ENCODE results near the gene LDAH.
"Not testable (repeated sequence)": the region's sequence is repeated elsewhere in the genome, so short reads cannot be mapped to it uniquely, and the experiment has no call there.

The LDAH gene

GRCh38 chr2:20829861-20830260, 7.0 kb upstream of the LDAH start:
- H3K4me3 ChIP-seq (ENCODE audit: low read length): no peak overlapping the region
- H3K9ac ChIP-seq (ENCODE audit: low read length): no peak overlapping the region
- no peaks in the 10 kb centered on the region for H3K36me3 ChIP-seq (ENCODE audit: control insufficient read depth, insufficient read depth, low read length)
- no peaks in the 10 kb centered on the region for H3K9me3 ChIP-seq (ENCODE audit: control insufficient read depth, low read length)
- H3K4me1 ChIP-seq (ENCODE audit: control insufficient read depth, insufficient read depth, low read length): no peaks in the 10 kb centered on the region
- H3K27me3 ChIP-seq (ENCODE audit: control insufficient read depth, insufficient read depth, low read length): peaks cover 13% of the 10 kb centered on the region

- Histone ChIP-seq H3K27me3 (ENCODE audit: control insufficient read depth, insufficient read depth, low read length) (peaks cover 4% of the 10 kb centered on the region), H3K36me3 (ENCODE audit: control insufficient read depth, insufficient read depth, low read length) (no peaks in the 10 kb centered on the region), H3K9me3 (ENCODE audit: control insufficient read depth, low read length) (no peaks in the 10 kb centered on the region), H3K9ac (ENCODE audit: low read length) (no peak overlapping the region), H3K4me3 (ENCODE audit: low read length) (no peak overlapping the region), H3K4me1 (ENCODE audit: control insufficient read depth, insufficient read depth, low read length) (no peaks in the 10 kb centered on the region)
These were observed 1.0 kb upstream of the LDAH start for GRCh38 chr2:20823917-20824316.

- Histone ChIP-seq H3K4me3 (ENCODE audit: low read length) (no peak overlapping the region), H3K36me3 (ENCODE audit: control insufficient read depth, insufficient read depth, low read length) (no peaks in the 10 kb centered on the region), H3K27me3 (ENCODE audit: control insufficient read depth, insufficient read depth, low read length) (no peaks in the 10 kb centered on the region), H3K9ac (ENCODE audit: low read length) (no peak overlapping the region), H3K4me1 (ENCODE audit: control insufficient read depth, insufficient read depth, low read length) (no peaks in the 10 kb centered on the region), H3K9me3 (ENCODE audit: control insufficient read depth, low read length) (no peaks in the 10 kb centered on the region)
These were observed 4.1 kb downstream of the LDAH start for GRCh38 chr2:20818820-20819219.

GRCh38 chr2:20815216-20815615, 7.7 kb downstream of the LDAH start:
- no peaks in the 10 kb centered on the region for H3K4me1 ChIP-seq (ENCODE audit: control insufficient read depth, insufficient read depth, low read length)
- no peak overlapping the region for H3K9ac ChIP-seq (ENCODE audit: low read length)
- H3K9me3 ChIP-seq (ENCODE audit: control insufficient read depth, low read length): no peaks in the 10 kb centered on the region
- no peaks in the 10 kb centered on the region for H3K36me3 ChIP-seq (ENCODE audit: control insufficient read depth, insufficient read depth, low read length)
- H3K4me3 ChIP-seq (ENCODE audit: low read length): no peak overlapping the region
- H3K27me3 ChIP-seq (ENCODE audit: control insufficient read depth, insufficient read depth, low read length): no peaks in the 10 kb centered on the region

- Histone ChIP-seq H3K27me3 (ENCODE audit: control insufficient read depth, insufficient read depth, low read length) (no peaks in the 10 kb centered on the region), H3K9ac (ENCODE audit: low read length) (no peak overlapping the region), H3K4me3 (ENCODE audit: low read length) (no peak overlapping the region), H3K9me3 (ENCODE audit: control insufficient read depth, low read length) (no peaks in the 10 kb centered on the region), H3K4me1 (ENCODE audit: control insufficient read depth, insufficient read depth, low read length) (no peaks in the 10 kb centered on the region), H3K36me3 (ENCODE audit: control insufficient read depth, insufficient read depth, low read length) (no peaks in the 10 kb centered on the region)
These were observed 10.1 kb downstream of the LDAH start for GRCh38 chr2:20812779-20813178.

- Histone ChIP-seq H3K4me3 (ENCODE audit: low read length) (no peak overlapping the region), H3K9me3 (ENCODE audit: control insufficient read depth, low read length) (no peaks in the 10 kb centered on the region), H3K9ac (ENCODE audit: low read length) (no peak overlapping the region), H3K27me3 (ENCODE audit: control insufficient read depth, insufficient read depth, low read length) (no peaks in the 10 kb centered on the region), H3K36me3 (ENCODE audit: control insufficient read depth, insufficient read depth, low read length) (no peaks in the 10 kb centered on the region), H3K4me1 (ENCODE audit: control insufficient read depth, insufficient read depth, low read length) (no peaks in the 10 kb centered on the region)
These were observed 16.6 kb downstream of the LDAH start for GRCh38 chr2:20806286-20806685.

GRCh38 chr2:20803974-20804373, 18.9 kb downstream of the LDAH start:
- H3K4me1 ChIP-seq (ENCODE audit: control insufficient read depth, insufficient read depth, low read length): no peaks in the 10 kb centered on the region
- no peaks in the 10 kb centered on the region for H3K36me3 ChIP-seq (ENCODE audit: control insufficient read depth, insufficient read depth, low read length)
- no peaks in the 10 kb centered on the region for H3K9me3 ChIP-seq (ENCODE audit: control insufficient read depth, low read length)
- no peak overlapping the region for H3K9ac ChIP-seq (ENCODE audit: low read length)
- H3K4me3 ChIP-seq (ENCODE audit: low read length): no peak overlapping the region
- H3K27me3 ChIP-seq (ENCODE audit: control insufficient read depth, insufficient read depth, low read length): no peaks in the 10 kb centered on the region

- no peaks in the 10 kb centered on the region for H3K36me3 ChIP-seq (ENCODE audit: control insufficient read depth, insufficient read depth, low read length)
- H3K4me1 ChIP-seq (ENCODE audit: control insufficient read depth, insufficient read depth, low read length): no peaks in the 10 kb centered on the region
- no peaks in the 10 kb centered on the region for H3K9me3 ChIP-seq (ENCODE audit: control insufficient read depth, low read length)
- no peak overlapping the region for H3K4me3 ChIP-seq (ENCODE audit: low read length)
- no peak overlapping the region for H3K9ac ChIP-seq (ENCODE audit: low read length)
- no peaks in the 10 kb centered on the region for H3K27me3 ChIP-seq (ENCODE audit: control insufficient read depth, insufficient read depth, low read length)
These were observed 19.6 kb downstream of the LDAH start for GRCh38 chr2:20803226-20803682.

- Histone ChIP-seq H3K9me3 (ENCODE audit: control insufficient read depth, low read length) (no peaks in the 10 kb centered on the region), H3K4me1 (ENCODE audit: control insufficient read depth, insufficient read depth, low read length) (no peaks in the 10 kb centered on the region), H3K4me3 (ENCODE audit: low read length) (no peak overlapping the region), H3K27me3 (ENCODE audit: control insufficient read depth, insufficient read depth, low read length) (no peaks in the 10 kb centered on the region), H3K36me3 (ENCODE audit: control insufficient read depth, insufficient read depth, low read length) (no peaks in the 10 kb centered on the region), H3K9ac (ENCODE audit: low read length) (no peak overlapping the region)
These were observed 25.8 kb downstream of the LDAH start for GRCh38 chr2:20797096-20797495.

- Histone ChIP-seq H3K4me1 (ENCODE audit: control insufficient read depth, insufficient read depth, low read length) (no peaks in the 10 kb centered on the region), H3K36me3 (ENCODE audit: control insufficient read depth, insufficient read depth, low read length) (no peaks in the 10 kb centered on the region), H3K9me3 (ENCODE audit: control insufficient read depth, low read length) (no peaks in the 10 kb centered on the region), H3K4me3 (ENCODE audit: low read length) (no peak overlapping the region), H3K27me3 (ENCODE audit: control insufficient read depth, insufficient read depth, low read length) (no peaks in the 10 kb centered on the region), H3K9ac (ENCODE audit: low read length) (no peak overlapping the region)
These were observed 26.5 kb downstream of the LDAH start for GRCh38 chr2:20796374-20796791.

GRCh38 chr2:20793944-20794343, 29.0 kb downstream of the LDAH start:
- not testable (repeated sequence) for H3K27me3 ChIP-seq (ENCODE audit: control insufficient read depth, insufficient read depth, low read length); H3K9me3 ChIP-seq (ENCODE audit: control insufficient read depth, low read length); H3K4me3 ChIP-seq (ENCODE audit: low read length); H3K4me1 ChIP-seq (ENCODE audit: control insufficient read depth, insufficient read depth, low read length); H3K9ac ChIP-seq (ENCODE audit: low read length); H3K36me3 ChIP-seq (ENCODE audit: control insufficient read depth, insufficient read depth, low read length)

- Histone ChIP-seq H3K4me1 (ENCODE audit: control insufficient read depth, insufficient read depth, low read length) (no peaks in the 10 kb centered on the region), H3K27me3 (ENCODE audit: control insufficient read depth, insufficient read depth, low read length) (no peaks in the 10 kb centered on the region), H3K9ac (ENCODE audit: low read length) (no peak overlapping the region)
These were observed 41.1 kb downstream of the LDAH start for GRCh38 chr2:20781656-20782265.

GRCh38 chr2:20771299-20771698, 51.6 kb downstream of the LDAH start:
- H3K27me3 ChIP-seq (ENCODE audit: control insufficient read depth, insufficient read depth, low read length): no peaks in the 10 kb centered on the region
- no peaks in the 10 kb centered on the region for H3K4me1 ChIP-seq (ENCODE audit: control insufficient read depth, insufficient read depth, low read length)
- H3K9ac ChIP-seq (ENCODE audit: low read length): no peak overlapping the region
- H3K36me3 ChIP-seq (ENCODE audit: control insufficient read depth, insufficient read depth, low read length): no peaks in the 10 kb centered on the region
- H3K9me3 ChIP-seq (ENCODE audit: control insufficient read depth, low read length): no peaks in the 10 kb centered on the region
- H3K4me3 ChIP-seq (ENCODE audit: low read length): no peak overlapping the region

More at GRCh38 chr2:20781656-20782265, 41.1 kb downstream of the LDAH start:
- Histone ChIP-seq H3K4me3 (ENCODE audit: low read length) (no peak overlapping the region), H3K36me3 (ENCODE audit: control insufficient read depth, insufficient read depth, low read length) (no peaks in the 10 kb centered on the region), H3K9me3 (ENCODE audit: control insufficient read depth, low read length) (no peaks in the 10 kb centered on the region)
